Lower lobe of right lung (tissue), 2 donors: ENCODE data around the gene BIRC5. TPM values are rescaled to one million over a fixed set of nuclear protein-coding genes. Genes with fewer than 3 reads are reported as not detected.
"Not testable (repeated sequence)": the region's sequence is repeated elsewhere in the genome, so short reads cannot be mapped to it uniquely, and the experiment has no call there.

Experiments used
- ATAC-seq, 2 donors: fragments of 200-7000 bp; cut with Tn5 transposase; one replicate each; pipeline ENCODE4 v1.9.1; 2020 to 2022; ENCODE audit warnings: mild to moderate bottlenecking in 2 of 2, moderate library complexity in 2 of 2
- DNase-seq: peaks from one replicate; pipeline ENCODE4 v3.0.0-alpha.2; 2020
- H3K27ac ChIP-seq: fragments of 200-600 bp; one replicate; pipeline ENCODE4 v1.8.0; 2022
- H3K27me3 ChIP-seq: fragments of 200-600 bp; one replicate; pipeline ENCODE4 v1.8.0; 2022; ENCODE audit warnings: low read depth
- H3K36me3 ChIP-seq: fragments of 200-600 bp; one replicate; pipeline ENCODE4 v1.8.0; 2022; ENCODE audit warnings: mild to moderate bottlenecking
- H3K4me1 ChIP-seq: fragments of 200-600 bp; one replicate; pipeline ENCODE4 v1.8.0; 2022
- H3K4me3 ChIP-seq: fragments of 200-600 bp; one replicate; pipeline ENCODE4 v1.8.0; 2022; ENCODE audit warnings: mild to moderate bottlenecking
- H3K9me3 ChIP-seq: fragments of 200-600 bp; one replicate; pipeline ENCODE4 v1.8.0; 2022
- intact Hi-C: fragments of 100-400 bp; cut with DNase I; formaldehyde crosslinking; loops from one replicate; pipeline ENCODE4 v1.11.0; 2022
- total RNA-seq: library from RNA; stranded (reverse); fragmentation: NEBNext Ultra II Directional; extraction: Animal tissue kit (Norgen Biotek cat#: 25700); gene quantifications from one replicate; pipeline ENCODE4 v1.2.1, GENCODE V29; 2021
- TF ChIP-seq, protein P1 (sequence below): fragments of 200-600 bp; IDR thresholded peaks from one replicate; pipeline ENCODE4 v1.8.0; 2022; ENCODE audit warnings: antibody characterized with exemption, mild to moderate bottlenecking
- donor health status: DM: no; HTN: yes; CAD: no; lungs with severe emphysema.

BIRC5 gene
- total RNA-seq, 1 donor from 2014 or later = 1.8 TPM

GRCh38 chr17:78168903-78169793 lies 44.9 kb upstream of the BIRC5 start:
- H3K36me3 ChIP-seq = peaks cover 26% of the 10 kb centered on the region
- ATAC-seq (peak; percentile 40 to 67), DNase-seq (peak; percentile 76)
- H3K27ac ChIP-seq = peak overlapping the region; percentile 86
- intact Hi-C loops = no loop called here
- H3K4me1 ChIP-seq = peaks cover 57% of the 10 kb centered on the region
- TF ChIP-seq, protein P1, sequence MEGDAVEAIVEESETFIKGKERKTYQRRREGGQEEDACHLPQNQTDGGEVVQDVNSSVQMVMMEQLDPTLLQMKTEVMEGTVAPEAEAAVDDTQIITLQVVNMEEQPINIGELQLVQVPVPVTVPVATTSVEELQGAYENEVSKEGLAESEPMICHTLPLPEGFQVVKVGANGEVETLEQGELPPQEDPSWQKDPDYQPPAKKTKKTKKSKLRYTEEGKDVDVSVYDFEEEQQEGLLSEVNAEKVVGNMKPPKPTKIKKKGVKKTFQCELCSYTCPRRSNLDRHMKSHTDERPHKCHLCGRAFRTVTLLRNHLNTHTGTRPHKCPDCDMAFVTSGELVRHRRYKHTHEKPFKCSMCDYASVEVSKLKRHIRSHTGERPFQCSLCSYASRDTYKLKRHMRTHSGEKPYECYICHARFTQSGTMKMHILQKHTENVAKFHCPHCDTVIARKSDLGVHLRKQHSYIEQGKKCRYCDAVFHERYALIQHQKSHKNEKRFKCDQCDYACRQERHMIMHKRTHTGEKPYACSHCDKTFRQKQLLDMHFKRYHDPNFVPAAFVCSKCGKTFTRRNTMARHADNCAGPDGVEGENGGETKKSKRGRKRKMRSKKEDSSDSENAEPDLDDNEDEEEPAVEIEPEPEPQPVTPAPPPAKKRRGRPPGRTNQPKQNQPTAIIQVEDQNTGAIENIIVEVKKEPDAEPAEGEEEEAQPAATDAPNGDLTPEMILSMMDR = no peak
- no peaks in the 10 kb centered on the region for H3K27me3 ChIP-seq
- no peaks in the 10 kb centered on the region for H3K9me3 ChIP-seq
- H3K4me3 ChIP-seq = peak overlapping the region; percentile 90

- intact Hi-C loops = loop anchor here (10.0 kb wide), 1 partner anchor 46 kb away; the partner anchor contains the start of gene TMC6
- Histone ChIP-seq H3K4me3 (no peak overlapping the region), H3K9me3 (no peaks in the 10 kb centered on the region), H3K27me3 (no peaks in the 10 kb centered on the region), H3K27ac (peak overlapping the region; percentile 85), H3K4me1 (peaks cover 74% of the 10 kb centered on the region), H3K36me3 (peaks cover 26% of the 10 kb centered on the region)
- DNase-seq (no peak), ATAC-seq (no peak)
- TF ChIP-seq, protein P1 = no peak
Observed at GRCh38 chr17:78170692-78171590, 43.1 kb upstream of the BIRC5 start.

DNA sequence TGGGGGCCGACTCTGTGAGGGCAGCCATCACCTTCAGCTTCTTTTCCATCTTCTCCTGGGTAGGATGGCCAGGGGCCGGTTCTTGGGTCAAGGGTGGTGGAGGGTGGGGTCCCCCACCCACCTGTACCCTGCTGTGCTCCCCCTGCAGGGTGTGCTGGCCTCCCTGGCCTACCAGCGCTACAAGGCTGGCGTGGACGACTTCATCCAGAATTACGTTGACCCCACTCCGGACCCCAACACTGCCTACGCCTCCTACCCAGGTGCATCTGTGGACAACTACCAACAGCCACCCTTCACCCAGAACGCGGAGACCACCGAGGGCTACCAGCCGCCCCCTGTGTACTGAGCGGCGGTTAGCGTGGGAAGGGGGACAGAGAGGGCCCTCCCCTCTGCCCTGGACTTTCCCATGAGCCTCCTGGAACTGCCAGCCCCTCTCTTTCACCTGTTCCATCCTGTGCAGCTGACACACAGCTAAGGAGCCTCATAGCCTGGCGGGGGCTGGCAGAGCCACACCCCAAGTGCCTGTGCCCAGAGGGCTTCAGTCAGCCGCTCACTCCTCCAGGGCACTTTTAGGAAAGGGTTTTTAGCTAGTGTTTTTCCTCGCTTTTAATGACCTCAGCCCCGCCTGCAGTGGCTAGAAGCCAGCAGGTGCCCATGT lies 42.3 kb upstream of the BIRC5 start:
- Histone ChIP-seq H3K36me3 (peaks cover 26% of the 10 kb centered on the region), H3K4me3 (peak overlapping the region; percentile 13), H3K4me1 (peaks cover 82% of the 10 kb centered on the region), H3K27ac (peak overlapping the region; percentile 85)
- DNase-seq, H3K27me3 ChIP-seq, ATAC-seq, H3K9me3 ChIP-seq: not testable (repeated sequence)
- intact Hi-C loops = loop anchor here (10.0 kb wide), 1 partner anchor 47 kb away; the partner anchor contains the start of gene TMC6

DNA sequence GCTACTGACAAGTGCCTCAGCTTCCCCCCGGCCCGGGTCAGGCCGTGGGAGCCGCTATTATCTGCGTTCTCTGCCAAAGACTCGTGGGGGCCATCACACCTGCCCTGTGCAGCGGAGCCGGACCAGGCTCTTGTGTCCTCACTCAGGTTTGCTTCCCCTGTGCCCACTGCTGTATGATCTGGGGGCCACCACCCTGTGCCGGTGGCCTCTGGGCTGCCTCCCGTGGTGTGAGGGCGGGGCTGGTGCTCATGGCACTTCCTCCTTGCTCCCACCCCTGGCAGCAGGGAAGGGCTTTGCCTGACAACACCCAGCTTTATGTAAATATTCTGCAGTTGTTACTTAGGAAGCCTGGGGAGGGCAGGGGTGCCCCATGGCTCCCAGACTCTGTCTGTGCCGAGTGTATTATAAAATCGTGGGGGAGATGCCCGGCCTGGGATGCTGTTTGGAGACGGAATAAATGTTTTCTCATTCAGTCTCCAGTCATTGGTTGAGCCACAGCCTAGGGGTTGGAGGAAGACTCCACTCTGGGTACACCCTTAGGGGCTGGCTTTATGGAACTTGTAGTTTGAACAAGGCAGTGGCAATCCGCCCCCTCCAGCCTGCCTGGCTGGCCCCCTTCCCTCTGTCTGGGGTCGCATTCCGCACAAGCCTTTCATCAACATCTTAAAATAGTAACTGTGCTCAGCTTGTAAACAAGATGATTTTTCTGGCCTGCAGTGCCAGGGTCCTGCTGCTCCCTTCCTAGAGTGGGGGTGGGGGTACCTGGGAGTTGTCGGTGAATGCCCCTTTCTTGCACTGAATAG lies 41.6 kb upstream of the BIRC5 start:
- Histone ChIP-seq H3K9me3 (no peaks in the 10 kb centered on the region), H3K4me1 (peaks cover 88% of the 10 kb centered on the region), H3K27me3 (no peaks in the 10 kb centered on the region), H3K36me3 (peaks cover 26% of the 10 kb centered on the region), H3K4me3 (peak overlapping the region; percentile 13), H3K27ac (peak overlapping the region; percentile 85)
- TF ChIP-seq, protein P1 = no peak
- intact Hi-C loops = loop anchor here (10.0 kb wide), 1 partner anchor 48 kb away; the partner anchor contains the start of gene TMC6
- DNase-seq (peak; percentile 87), ATAC-seq (peak in 1 of 2 donors; percentile 28)

GRCh38 chr17:78173097-78173715 lies 40.8 kb upstream of the BIRC5 start:
- peak; percentile 62 for DNase-seq
- Histone ChIP-seq H3K27ac (peak overlapping the region; percentile 85), H3K9me3 (no peaks in the 10 kb centered on the region), H3K4me1 (peaks cover 84% of the 10 kb centered on the region), H3K4me3 (no peak overlapping the region), H3K27me3 (no peaks in the 10 kb centered on the region), H3K36me3 (peaks cover 26% of the 10 kb centered on the region)
- TF ChIP-seq, protein P1 = no peak
- no peak for ATAC-seq
- intact Hi-C loops = loop anchor here (10.0 kb wide), 1 partner anchor 48 kb away; the partner anchor contains the start of gene TMC6
